SK-N-MC (cell line): ENCODE data around the gene TRIM62.

Source experiments
- EZH2 ChIP-seq: fragments of 200-600 bp; sonication (generic); IDR thresholded peaks from one replicate; pipeline ENCODE4 v1.6.1; 2017; ENCODE audit warnings: antibody characterized with exemption
- FOXP2 ChIP-seq: optimal IDR thresholded peaks from 2 replicates; pipeline ENCODE3; 2011; ENCODE audit warnings: mild to moderate bottlenecking, moderate library complexity; ENCODE audit not compliant: insufficient read depth; ENCODE audit errors: extremely low read length, control extremely low read depth
- POLR2AphosphoS5 ChIP-seq: IDR thresholded peaks from 2 replicates; pipeline ENCODE4 v1.6.1; 2012; ENCODE audit warnings: mild to moderate bottlenecking, low read depth, low read length, borderline replicate concordance

DNA sequence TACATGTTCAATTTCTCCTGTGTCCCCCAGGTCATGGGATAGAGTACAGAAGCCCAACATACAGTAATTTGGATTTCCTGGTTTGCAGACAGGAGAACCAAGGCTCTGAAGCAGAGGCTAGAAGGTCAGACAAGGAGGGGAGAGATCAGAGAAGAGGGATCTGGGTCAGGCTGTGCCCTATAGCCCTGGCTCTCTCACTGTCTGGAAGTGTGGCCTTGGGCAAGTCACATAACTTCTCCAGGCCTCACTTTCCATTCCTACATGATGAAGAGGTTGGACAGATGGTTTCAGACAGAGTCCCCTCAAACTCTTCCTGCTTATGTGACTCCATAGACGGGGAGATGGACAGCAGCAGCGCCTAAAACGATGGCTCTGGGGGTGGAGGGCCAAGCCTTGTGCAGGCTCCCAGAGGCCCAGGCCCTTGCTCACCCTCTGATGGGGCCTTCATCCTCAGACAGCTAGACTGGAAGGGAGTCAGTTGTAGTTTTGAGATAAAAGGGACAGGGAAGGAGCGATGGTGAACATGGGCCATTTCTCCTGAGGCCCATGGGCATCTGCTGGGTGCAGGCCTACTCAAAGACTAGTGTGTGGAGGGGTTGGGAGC lies 2.9 kb downstream of the TRIM62 start:
- TF ChIP-seq EZH2 (no peak), POLR2AphosphoS5 (no peak), FOXP2 (no peak)
